Body of pancreas (tissue), 4 donors: Measurements from ENCODE around the gene AGBL3.

Experiments used
- POLR2A ChIP-seq, 3 donors: fragments of 450-650 bp; IDR thresholded peaks; one replicate each; pipeline ENCODE4 v1.6.1; 2016; ENCODE audit warnings: antibody characterized with exemption in 3 of 3, mild to moderate bottlenecking in 2 of 3
- TF ChIP-seq, protein P1 (sequence below), 7 experiments: fragments of 450-650 bp in 4 of 7; fragments of 200-600 bp in 3 of 7; sonication (generic) in 3 of 7; IDR thresholded peaks; one replicate each; pipeline ENCODE4 v1.5.1; 2016 to 2019; ENCODE audit warnings: antibody characterized with exemption in 7 of 7

DNA sequence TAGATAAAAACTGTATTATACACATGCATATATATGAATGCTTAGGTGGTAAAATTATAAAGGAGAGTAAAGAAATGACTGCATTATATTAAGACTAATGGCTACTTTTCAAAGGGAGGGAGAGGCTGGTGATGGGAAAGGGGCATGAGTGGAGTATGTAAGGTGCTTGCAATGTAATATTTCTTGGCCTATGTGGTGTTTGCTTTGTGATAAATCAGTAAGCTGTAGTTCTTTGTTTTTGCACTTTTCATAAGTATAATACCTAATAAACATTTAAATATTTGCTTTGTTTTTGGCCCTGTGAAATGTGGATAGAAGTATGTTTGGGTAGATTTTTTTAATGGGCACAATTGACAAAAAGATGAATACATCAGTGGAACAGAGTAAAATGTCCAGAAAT is 25.9 kb downstream of the AGBL3 start:
- TF ChIP-seq, protein P1, sequence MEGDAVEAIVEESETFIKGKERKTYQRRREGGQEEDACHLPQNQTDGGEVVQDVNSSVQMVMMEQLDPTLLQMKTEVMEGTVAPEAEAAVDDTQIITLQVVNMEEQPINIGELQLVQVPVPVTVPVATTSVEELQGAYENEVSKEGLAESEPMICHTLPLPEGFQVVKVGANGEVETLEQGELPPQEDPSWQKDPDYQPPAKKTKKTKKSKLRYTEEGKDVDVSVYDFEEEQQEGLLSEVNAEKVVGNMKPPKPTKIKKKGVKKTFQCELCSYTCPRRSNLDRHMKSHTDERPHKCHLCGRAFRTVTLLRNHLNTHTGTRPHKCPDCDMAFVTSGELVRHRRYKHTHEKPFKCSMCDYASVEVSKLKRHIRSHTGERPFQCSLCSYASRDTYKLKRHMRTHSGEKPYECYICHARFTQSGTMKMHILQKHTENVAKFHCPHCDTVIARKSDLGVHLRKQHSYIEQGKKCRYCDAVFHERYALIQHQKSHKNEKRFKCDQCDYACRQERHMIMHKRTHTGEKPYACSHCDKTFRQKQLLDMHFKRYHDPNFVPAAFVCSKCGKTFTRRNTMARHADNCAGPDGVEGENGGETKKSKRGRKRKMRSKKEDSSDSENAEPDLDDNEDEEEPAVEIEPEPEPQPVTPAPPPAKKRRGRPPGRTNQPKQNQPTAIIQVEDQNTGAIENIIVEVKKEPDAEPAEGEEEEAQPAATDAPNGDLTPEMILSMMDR (IDR thresholded peaks at IDR 0.05) = no peak
- no peak for TF ChIP-seq POLR2A (IDR thresholded peaks at IDR 0.05)
